Activated CD8-positive, alpha-beta memory T cell treated with anti-CD3 and anti-CD28 coated beads for 1 hour (primary cell): ENCODE results near the gene ANKLE2.
"Not testable (repeated sequence)": the region's sequence is repeated elsewhere in the genome, so short reads cannot be mapped to it uniquely, and the experiment has no call there.

ENCODE experiments used
- DNase-seq, 2 donors: peaks; one replicate each; pipeline ENCODE4 v3.0.0-alpha.2; 2020; ENCODE audit warnings: low read depth in 1 of 2; ENCODE audit errors: extremely low read depth in 1 of 2

Gene ANKLE2

DNA sequence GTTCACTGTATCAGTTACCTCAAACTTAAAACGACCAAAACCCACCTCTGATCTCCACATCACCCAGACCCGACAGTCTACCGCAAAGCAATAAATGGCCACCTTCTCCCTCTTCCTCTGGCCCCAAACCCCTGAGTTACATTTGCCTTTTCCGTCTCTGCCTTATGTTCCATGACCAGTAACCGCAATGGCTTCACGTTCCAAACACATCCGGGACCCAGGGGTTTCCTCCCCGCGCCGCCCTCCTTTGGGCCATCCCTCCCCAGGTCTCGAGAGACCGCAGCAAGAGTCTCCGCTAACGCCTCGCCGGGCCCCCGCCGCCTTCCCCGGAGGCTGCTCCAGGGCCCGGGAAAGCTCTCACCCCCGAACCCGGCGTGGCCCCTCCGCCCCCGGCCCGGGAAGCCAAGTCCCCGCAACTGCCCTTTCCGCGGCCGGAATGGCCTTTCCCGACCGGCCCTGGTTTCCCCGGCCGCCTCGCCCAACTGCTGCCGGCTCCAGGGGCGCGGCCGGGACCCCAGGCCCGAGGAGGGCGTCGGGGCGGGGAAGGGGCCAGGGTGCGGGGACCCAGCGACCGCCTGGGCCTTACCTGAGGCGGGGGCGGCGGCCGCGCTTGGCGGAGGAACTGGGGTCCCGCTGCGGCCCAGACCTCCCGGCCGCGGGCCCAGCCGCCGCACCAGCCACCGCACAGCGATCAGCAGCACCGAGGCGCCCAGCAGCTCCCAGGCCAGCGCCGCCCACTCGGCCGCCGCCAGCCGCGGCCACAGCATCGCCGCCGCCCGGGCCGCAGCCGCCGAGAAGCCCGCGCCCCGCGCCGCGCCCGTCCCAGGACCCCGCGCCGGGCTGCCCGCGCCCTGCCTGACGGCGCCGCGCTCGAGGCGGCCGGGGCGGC is at the start of gene ANKLE2:
TSS of gene ANKLE2 (minus strand) at position 801 of the 889 bp plus-strand sequence. CDS start at position 767, 34 bp downstream.
- DNase-seq = peak; percentile 49 to 52

DNA sequence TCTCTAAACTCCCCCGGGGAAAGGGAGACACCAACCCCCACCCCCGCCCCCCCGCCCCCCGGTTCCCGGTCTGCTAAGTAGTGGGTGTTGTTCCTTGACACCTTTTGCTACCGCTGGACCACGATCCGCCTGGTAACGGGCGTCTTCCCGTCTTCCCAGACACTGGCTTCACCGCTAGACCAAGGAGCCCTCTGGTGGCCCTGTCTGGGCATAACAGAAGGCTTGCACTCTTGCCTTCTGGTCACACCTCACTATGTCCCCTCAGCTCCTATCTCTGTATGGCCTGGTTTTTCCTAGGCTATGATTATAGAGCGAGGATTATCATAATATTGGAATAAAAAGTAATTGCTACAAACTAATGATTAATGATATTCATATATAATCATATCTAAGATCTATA is 47.8 kb upstream of the ANKLE2 start:
- DNase-seq = not testable (repeated sequence)

DNA sequence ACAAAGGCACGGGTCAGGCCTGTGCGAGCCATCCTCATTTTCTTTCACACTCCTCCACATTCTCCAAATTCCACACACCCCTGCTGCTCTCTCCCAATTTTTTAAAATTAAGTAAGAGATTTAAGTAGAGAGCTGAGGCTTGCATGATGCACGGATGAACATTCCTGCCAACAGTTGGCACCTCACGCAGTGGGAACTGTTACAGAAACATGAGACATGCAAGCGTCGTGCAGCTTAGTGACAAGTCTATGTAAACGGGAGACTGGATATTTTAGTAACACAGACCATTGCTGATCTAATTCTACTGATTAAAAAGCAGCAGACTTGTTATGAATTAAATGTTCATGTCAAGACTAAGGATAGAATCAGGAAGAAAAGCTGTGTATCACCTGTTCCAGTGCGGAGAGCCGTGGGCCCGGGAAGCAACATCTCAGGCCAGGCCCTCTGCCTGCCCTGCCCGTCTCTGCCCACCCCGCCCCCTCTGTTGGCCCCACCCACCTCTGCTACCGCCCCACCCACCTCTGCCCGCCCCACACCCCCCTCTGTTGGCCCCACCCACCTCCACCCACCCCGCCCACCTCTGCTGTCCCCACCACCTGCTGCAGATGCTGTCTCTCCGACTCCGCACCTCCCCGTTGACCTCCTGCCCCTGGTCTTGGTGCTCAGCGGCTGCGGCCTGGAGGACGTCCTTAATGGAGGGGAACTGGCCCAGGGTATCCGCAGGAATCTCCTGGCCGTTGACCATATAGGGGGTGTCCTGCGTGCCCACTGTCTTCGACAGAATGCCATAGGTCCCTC is 45.9 kb upstream of the ANKLE2 start:
- no peak for DNase-seq

DNA sequence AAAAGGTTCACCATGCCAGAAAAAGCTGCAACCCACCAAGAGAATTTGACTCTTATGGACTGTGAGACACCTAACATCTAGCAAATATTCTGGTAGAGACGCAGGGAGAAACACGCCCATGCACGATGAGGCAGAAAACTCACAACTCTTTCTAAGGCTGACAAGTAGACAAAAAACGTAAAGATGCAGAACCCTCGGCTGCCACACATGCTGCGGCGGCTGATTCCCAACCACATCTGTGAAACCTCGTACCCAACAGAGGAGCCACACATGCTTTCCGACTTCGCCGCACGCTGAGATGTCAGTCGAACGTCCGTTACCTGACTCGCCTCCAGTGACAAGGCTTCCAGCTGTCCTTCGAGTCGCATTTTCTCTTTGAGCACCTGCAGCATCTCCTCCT is 45.2 kb upstream of the ANKLE2 start:
- no peak for DNase-seq

DNA sequence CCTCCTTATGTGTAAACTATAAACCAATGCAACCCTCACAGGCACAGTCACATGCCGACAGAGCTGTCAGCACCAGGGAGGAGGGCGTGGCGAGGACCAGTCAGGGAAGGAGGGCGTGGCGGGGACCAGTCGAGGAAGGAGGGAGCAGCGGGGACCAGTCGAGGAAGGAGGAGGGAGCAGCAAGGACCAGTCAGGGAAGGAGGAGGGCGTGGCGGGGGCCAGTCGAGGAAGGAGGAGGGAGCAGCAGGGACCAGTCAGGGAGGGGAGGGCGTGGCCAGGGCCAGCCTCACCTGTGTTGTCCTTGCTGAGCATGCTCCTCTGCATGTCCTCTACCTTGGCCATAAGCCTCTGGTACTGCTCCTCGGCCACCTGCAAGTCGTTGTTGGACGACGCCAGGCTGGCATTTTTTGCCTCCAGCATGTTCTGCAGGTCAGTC is 42.8 kb upstream of the ANKLE2 start:
- no peak for DNase-seq

DNA sequence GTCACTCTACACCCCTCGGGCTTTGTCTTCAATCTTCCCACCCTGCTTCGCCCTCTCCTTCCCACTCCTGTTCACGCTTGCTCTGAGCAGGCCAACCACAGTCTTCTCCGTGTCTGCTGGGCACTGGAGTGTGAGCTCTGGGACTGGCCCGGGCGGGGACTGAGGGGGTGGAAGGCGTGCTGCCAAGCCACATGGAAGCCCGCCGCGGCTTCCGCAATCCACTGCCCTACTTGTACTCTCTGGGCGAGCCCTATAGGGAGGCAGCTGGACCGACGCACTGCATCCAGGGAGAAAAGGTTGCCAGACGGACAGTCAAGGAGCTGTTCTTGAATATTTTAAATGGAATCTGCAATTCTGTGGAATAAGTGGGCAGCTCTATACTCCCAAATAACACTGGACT is 42.3 kb upstream of the ANKLE2 start:
- DNase-seq = no peak

DNA sequence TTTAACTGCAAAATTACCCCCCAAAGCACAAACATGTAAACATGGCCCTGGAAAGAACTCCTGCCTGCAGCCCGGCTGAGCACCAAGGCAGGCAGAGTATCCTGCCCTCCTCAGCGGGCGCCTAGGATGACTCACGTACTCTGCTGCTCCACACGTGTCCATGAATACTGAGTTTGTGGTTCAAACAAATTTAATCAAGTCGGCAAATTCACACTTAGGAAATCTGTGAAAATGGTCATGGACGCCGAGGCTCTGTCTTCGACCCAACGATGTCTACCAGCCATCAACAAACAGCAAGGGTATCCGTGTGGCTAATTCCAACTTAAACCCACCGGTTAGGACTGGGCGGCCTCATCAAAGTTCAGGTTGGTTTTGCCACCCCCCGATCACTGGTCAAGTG is 41.5 kb upstream of the ANKLE2 start:
- no peak for DNase-seq

DNA sequence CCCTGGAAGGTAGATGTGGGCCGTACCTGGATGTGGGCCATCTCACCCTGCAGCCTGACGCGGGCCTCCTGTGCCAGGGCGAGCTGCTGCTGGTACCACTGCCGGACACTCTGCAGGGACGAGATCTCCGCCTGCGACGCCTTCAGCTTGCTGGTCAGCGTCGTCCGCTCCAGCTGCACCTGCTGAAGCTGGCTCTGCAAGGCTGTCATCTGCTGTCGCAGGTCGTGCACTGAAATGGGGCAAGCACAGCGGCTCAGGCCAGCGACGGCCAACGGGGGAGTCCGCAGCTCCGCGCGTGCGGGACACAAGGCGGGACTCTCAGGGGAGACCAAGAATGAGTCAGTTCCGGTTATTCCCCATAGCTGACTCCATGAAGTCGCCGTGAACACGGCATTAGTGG is 40.1 kb upstream of the ANKLE2 start:
- DNase-seq = no peak

DNA sequence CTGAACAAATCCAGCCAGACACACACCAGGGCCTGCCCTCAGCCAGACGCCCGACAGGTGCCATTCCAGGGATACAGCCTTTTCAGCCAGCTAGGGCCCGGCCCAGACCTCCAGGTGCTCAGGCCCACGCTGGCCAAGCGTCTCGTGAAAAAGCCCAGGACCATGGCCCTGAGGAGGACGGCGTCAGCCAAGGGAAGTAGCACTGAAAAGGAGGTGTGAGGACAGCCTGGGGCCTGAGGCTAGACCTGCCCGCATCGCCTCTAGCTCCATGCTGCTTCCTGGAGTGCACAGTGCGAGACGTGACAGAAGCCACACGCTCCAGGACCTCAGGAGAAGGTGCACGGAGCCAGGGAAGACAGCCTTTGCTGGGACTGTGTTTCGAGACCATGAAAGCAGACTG is 37.2 kb upstream of the ANKLE2 start:
- DNase-seq = no peak

DNA sequence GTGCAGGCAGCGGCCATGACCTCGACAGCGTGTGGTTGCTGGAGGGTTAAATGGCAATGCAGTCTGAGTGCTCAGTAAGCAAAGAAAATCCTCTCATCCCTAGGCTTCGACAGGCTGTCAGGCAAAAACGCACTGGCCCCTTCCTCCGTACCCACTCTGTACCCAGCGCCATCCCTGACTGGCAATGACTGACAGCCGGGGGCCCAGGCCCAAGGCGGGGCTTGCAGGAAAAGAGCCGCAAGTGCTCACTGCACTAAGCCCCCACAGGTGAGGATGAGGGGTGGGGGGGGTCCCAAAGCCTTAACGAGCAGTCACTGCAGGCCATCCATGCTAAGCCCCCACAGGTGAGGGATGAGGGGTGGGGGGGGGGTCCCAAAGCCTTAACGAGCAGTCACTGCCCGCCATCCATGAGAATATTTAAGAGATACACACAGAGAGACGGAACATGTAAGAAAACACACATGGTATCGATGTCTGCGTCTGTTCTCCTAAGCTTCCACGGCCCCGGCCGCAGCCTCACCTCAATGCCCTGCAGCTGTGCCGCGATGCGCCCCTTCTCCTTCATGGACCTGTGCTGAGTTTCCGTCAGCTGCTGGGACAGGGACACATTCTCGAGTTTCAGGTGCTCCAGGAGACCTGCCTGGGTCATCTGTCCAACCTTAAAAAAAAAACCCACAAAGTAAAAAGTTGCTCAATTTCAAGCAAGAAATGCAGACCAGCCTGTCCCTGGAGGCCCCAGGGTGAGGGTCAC is 36.4 kb upstream of the ANKLE2 start:
- no peak for DNase-seq

DNA sequence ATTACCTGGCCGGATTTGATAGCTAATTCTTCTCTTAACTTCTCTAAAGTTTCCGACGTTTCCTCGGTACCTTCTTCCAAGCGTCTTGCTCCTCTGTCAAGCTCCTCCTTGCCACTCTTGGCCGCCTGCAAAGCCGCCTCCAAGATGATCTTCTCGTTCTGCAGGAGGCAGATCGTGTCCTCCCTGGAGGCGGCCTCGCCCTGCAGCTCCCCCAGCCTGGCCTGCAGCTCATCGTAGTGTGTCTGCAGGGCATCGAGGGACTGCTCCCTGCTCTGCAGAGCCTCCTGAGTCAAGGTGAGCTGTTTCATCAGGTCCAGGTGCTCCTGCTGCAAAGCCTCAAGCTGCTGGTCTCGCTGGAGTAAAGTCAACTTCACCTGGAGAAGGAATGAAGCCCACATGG is 34.2 kb upstream of the ANKLE2 start:
- no peak for DNase-seq

DNA sequence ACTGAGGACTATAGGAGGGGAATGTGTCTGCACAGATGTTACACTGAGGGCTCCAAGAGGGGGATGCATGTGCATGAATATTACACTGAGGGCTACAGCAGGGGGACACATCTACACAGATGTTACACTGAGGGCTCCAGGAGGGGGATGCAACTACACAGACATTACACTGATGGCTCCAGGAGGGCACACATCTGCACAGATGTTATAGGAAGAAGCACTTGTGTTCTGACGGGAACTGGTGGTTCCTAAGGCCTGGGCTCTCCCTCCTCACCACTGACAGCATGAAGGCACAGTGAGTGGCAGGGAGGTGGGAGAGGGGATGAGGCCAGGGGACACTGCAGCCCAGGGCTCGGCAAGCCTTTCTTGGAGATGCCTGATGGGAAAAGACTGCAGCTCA is 30.3 kb upstream of the ANKLE2 start:
- not testable (repeated sequence) for DNase-seq

DNA sequence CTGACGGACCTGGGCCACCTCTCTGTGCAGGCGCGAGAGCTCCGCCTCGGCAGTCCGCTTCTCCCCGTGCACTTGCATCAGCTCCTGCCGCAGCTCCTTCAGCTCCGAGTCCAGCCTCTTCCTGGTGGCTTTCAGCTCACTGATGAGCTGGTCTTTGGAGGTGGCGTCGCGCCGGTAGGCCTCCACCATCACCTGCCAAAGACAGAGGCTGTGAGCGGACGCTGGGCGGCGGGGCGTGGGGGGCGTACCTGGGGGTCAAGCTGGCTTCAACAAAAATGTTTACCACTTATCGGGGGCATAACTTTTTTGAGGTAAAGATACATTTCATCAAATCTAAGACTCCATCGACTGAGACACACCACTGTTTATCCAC is 27.5 kb upstream of the ANKLE2 start:
- DNase-seq = no peak

DNA sequence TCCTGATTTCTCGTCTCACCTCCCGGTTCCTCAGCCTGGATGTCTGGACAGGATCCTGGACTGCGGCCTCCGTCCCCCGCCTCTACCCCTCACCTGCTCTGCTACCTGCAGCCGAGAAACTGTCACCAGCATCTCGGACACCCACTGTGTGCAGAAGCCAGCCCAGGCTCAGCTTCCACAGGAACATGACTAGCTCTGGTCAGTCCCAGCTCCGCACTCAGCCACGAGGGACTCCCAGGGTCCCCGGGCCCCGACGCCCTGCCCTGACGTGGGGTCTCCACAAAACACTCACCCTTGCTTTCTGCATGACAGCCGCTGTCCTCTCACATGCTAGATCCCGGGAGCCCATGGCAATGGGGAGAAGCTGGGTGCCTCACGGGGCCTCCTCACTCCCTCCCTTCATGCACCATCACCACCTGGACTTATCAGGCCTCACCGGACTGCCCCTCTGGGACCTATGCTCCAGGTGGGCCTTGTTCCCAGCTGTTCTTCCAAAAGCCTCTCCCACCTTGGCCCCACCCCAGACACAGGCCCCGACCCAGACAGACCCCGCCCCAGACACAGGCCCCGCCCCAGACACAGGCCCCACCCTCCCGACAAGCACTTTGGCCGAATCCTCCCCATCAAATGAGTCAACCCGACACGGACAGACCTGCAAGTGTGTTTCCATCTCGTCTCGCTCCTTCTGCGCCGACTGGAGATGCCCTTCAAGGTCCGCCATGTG is 26.9 kb upstream of the ANKLE2 start:
- DNase-seq = no peak

DNA sequence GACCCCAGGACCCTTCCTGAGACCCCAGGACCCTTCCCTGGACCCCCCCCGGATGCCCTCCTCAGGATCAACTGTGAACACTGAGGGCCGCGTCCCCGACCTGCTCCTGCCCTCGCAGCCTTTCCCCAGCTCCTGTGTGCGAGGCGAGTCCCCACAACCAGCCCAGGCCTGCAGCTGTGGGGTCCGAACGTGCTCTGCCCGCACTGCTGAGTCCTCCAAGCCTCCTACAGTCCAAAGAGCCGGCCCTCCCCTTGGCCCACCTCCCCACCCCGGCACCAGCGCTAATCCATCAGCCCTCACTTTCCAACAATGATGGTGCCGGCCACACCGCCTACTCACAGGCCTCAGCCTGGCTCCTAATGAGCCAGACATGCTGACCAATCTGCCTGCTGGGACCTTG is 26.2 kb upstream of the ANKLE2 start:
- DNase-seq = no peak

DNA sequence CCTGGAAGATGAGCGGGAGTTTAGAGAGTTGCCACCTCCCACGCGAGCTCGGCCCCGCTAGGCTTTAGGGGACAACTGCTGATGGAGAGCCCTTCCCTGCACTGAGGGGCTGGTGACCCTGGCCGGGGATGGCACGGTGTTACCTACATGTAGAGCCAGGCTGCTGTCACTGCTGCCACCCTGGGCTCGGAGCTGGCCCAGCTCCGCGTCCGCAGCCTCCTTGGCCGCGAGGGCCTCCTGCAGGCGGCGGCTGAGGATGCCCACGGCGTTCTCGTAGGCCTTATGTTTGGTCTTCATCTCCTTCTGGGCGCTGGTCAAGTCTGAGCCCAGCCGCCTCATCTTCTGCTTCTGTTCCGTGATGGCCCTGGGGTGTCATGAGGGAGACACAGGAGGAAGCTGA is 24.6 kb upstream of the ANKLE2 start:
- DNase-seq = no peak

DNA sequence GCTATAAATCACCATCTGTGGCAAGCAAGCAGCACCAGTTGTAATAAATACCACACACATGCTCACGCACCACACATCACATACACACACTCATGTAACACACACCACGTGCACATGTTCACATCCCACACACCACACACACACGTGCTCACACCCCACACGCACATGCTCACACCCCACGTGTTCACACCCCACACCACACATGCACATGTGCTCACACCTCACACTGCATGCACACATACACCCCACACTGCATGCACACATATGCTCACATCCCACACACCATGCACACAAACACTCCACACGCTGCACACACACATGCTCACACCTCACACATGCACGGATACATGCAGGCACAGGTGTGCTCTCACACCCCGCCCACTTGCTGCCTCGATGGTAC is 22.9 kb upstream of the ANKLE2 start:
- no peak for DNase-seq

DNA sequence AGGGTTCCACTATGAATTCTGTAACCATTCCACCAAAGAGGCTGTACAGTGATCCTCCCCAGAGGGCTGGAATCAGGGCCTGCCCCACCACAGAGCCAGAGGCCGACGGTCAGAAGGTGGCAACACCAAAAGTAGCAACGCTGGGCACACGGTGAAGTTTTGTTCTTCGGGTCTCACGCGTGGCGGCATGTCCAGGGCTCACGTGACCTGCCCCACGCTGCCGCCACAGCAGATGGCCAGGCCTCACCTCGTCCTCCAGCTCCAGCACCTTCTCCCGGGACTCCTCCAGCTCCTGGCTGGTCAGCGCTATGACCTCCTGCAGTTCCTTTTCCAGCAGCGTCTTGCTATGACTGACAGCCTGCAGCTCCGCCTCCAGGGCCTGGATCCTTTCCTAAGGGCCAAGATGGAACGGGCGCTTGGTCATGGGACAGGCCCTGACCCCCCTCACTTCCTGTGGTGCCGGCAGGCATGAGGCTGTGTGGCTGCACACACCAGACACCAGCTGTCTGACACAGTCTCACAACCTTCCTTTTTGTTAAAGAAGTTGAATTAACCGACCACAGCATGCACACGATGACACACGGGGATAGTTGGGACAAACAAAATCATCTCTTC is 22.4 kb upstream of the ANKLE2 start:
- no peak for DNase-seq

DNA sequence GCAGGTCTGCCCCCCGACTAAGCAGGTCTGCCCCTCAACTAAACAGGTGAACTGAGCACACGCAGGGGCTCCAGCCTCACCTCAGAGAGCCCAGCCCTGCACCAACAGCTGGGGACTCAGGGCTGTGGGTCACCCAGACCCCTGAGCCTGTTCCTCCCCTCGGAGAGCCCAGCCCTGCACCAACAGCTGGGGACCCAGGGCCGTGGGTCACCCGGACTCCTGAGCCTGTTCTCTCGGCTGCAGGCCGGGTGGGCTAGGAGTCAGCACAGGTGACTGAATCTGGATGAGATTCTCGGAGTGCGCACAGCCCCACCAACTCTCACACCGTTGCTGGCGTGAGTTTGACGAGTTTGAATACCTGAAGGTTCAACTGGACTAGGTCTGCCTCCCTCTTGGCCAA is 20.3 kb upstream of the ANKLE2 start:
- no peak for DNase-seq

DNA sequence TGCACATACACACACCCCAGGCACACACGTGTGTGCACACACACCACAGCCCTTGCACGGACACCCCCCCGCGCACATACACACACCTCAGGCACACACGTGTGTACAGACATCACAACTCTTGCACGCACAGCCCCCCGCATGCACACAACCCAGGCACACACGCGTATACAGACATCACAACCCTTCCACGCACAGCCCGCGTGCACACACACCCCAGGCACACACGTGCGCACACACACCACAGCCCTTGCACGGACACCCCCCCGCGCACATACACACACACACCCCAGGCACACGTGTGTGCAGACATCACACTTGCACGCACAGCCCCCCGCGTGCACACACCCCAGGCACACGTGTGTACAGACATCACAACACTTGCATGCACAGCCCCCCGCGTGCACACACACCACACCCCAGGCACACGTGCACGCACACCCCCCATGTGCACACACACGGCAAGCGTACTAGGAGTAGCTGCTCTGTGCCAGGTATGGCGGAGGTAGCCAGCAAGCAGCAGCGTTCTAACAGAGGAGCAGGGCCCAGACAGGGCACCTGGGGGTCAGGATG is 18.2 kb upstream of the ANKLE2 start:
- no peak for DNase-seq
